Measurements from ENCODE around the gene SH2D5.

SH2D5 gene
- 0.17 to 0.87 (median 0.39) reads per million in 3 donors for total RNA-seq

- peak; percentile 53 to 59 (median 54) for DNase-seq
- Histone ChIP-seq H3K4me3 (ENCODE audit: insufficient read depth, low read depth, low read length, poor library complexity, severe bottlenecking) (peak within 1 kb of the TSS; percentile 53), H3K27ac (ENCODE audit: insufficient read depth, low read length, poor library complexity, severe bottlenecking) (no peak within 1 kb of the TSS), H3K36me3 (ENCODE audit: control insufficient read depth, insufficient read depth, low read length) (no peaks in the 10 kb centered on the region), H3K27me3 (replicated peaks; ENCODE audit: control insufficient read depth, insufficient read depth, low read length, poor library complexity, severe bottlenecking) (no peaks in the 10 kb centered on the region), H3K9me3 (ENCODE audit: control insufficient read depth, low read length) (no peaks in the 10 kb centered on the region), H3K4me1 (ENCODE audit: control insufficient read depth, insufficient read depth, low read length, poor library complexity, severe bottlenecking) (peaks cover 18% of the 10 kb centered on the region)
Measured at GRCh38 chr1:20732588-20733359, at the start of gene SH2D5. Gene SH2D5 (minus strand): TSS chr1:20732703. CDS start chr1:20728044, 4,659 bp downstream.

GRCh38 chr1:20775700-20776099, 43.2 kb upstream of the SH2D5 start:
- Histone ChIP-seq H3K27me3 (replicated peaks; ENCODE audit: control insufficient read depth, insufficient read depth, low read length, poor library complexity, severe bottlenecking) (no peaks in the 10 kb centered on the region), H3K27ac (ENCODE audit: insufficient read depth, low read length, poor library complexity, severe bottlenecking) (no peak overlapping the region), H3K4me1 (ENCODE audit: control insufficient read depth, insufficient read depth, low read length, poor library complexity, severe bottlenecking) (no peaks in the 10 kb centered on the region), H3K36me3 (ENCODE audit: control insufficient read depth, insufficient read depth, low read length) (peaks cover 74% of the 10 kb centered on the region), H3K9me3 (ENCODE audit: control insufficient read depth, low read length) (no peaks in the 10 kb centered on the region), H3K4me3 (ENCODE audit: insufficient read depth, low read depth, low read length, poor library complexity, severe bottlenecking) (no peak overlapping the region)
- DNase-seq, result no peak

- Histone ChIP-seq H3K27ac (ENCODE audit: insufficient read depth, low read length, poor library complexity, severe bottlenecking) (no peak overlapping the region), H3K4me1 (ENCODE audit: control insufficient read depth, insufficient read depth, low read length, poor library complexity, severe bottlenecking) (no peaks in the 10 kb centered on the region), H3K4me3 (ENCODE audit: insufficient read depth, low read depth, low read length, poor library complexity, severe bottlenecking) (no peak overlapping the region), H3K9me3 (ENCODE audit: control insufficient read depth, low read length) (no peaks in the 10 kb centered on the region), H3K27me3 (replicated peaks; ENCODE audit: control insufficient read depth, insufficient read depth, low read length, poor library complexity, severe bottlenecking) (no peaks in the 10 kb centered on the region), H3K36me3 (ENCODE audit: control insufficient read depth, insufficient read depth, low read length) (peaks cover 87% of the 10 kb centered on the region)
- DNase-seq, result no peak
Measured at GRCh38 chr1:20771780-20772179, 39.3 kb upstream of the SH2D5 start.

- Histone ChIP-seq H3K4me1 (ENCODE audit: control insufficient read depth, insufficient read depth, low read length, poor library complexity, severe bottlenecking) (no peaks in the 10 kb centered on the region), H3K36me3 (ENCODE audit: control insufficient read depth, insufficient read depth, low read length) (peaks cover 91% of the 10 kb centered on the region), H3K9me3 (ENCODE audit: control insufficient read depth, low read length) (no peaks in the 10 kb centered on the region), H3K4me3 (ENCODE audit: insufficient read depth, low read depth, low read length, poor library complexity, severe bottlenecking) (no peak overlapping the region), H3K27me3 (replicated peaks; ENCODE audit: control insufficient read depth, insufficient read depth, low read length, poor library complexity, severe bottlenecking) (no peaks in the 10 kb centered on the region), H3K27ac (ENCODE audit: insufficient read depth, low read length, poor library complexity, severe bottlenecking) (no peak overlapping the region)
- no peak for DNase-seq
Measured at GRCh38 chr1:20770314-20771087, 38.0 kb upstream of the SH2D5 start.

- peaks cover 96% of the 10 kb centered on the region for H3K36me3 ChIP-seq (ENCODE audit: control insufficient read depth, insufficient read depth, low read length)
- H3K27me3 ChIP-seq (replicated peaks; ENCODE audit: control insufficient read depth, insufficient read depth, low read length, poor library complexity, severe bottlenecking), result no peaks in the 10 kb centered on the region
- no peak overlapping the region for H3K4me3 ChIP-seq (ENCODE audit: insufficient read depth, low read depth, low read length, poor library complexity, severe bottlenecking)
- no peaks in the 10 kb centered on the region for H3K4me1 ChIP-seq (ENCODE audit: control insufficient read depth, insufficient read depth, low read length, poor library complexity, severe bottlenecking)
- no peaks in the 10 kb centered on the region for H3K9me3 ChIP-seq (ENCODE audit: control insufficient read depth, low read length)
- no peak for DNase-seq
- no peak overlapping the region for H3K27ac ChIP-seq (ENCODE audit: insufficient read depth, low read length, poor library complexity, severe bottlenecking)
Measured at GRCh38 chr1:20767271-20767670, 34.8 kb upstream of the SH2D5 start.

- Histone ChIP-seq H3K27me3 (replicated peaks; ENCODE audit: control insufficient read depth, insufficient read depth, low read length, poor library complexity, severe bottlenecking) (no peaks in the 10 kb centered on the region), H3K4me3 (ENCODE audit: insufficient read depth, low read depth, low read length, poor library complexity, severe bottlenecking) (no peak overlapping the region), H3K4me1 (ENCODE audit: control insufficient read depth, insufficient read depth, low read length, poor library complexity, severe bottlenecking) (no peaks in the 10 kb centered on the region), H3K27ac (ENCODE audit: insufficient read depth, low read length, poor library complexity, severe bottlenecking) (no peak overlapping the region), H3K9me3 (ENCODE audit: control insufficient read depth, low read length) (no peaks in the 10 kb centered on the region), H3K36me3 (ENCODE audit: control insufficient read depth, insufficient read depth, low read length) (peaks cover 90% of the 10 kb centered on the region)
- DNase-seq, result no peak
Measured at GRCh38 chr1:20763417-20763816, 30.9 kb upstream of the SH2D5 start.

GRCh38 chr1:20760322-20760721, 27.8 kb upstream of the SH2D5 start:
- Histone ChIP-seq H3K4me3 (ENCODE audit: insufficient read depth, low read depth, low read length, poor library complexity, severe bottlenecking) (no peak overlapping the region), H3K27me3 (replicated peaks; ENCODE audit: control insufficient read depth, insufficient read depth, low read length, poor library complexity, severe bottlenecking) (no peaks in the 10 kb centered on the region), H3K9me3 (ENCODE audit: control insufficient read depth, low read length) (no peaks in the 10 kb centered on the region), H3K27ac (ENCODE audit: insufficient read depth, low read length, poor library complexity, severe bottlenecking) (no peak overlapping the region), H3K36me3 (ENCODE audit: control insufficient read depth, insufficient read depth, low read length) (peaks cover 80% of the 10 kb centered on the region), H3K4me1 (ENCODE audit: control insufficient read depth, insufficient read depth, low read length, poor library complexity, severe bottlenecking) (no peaks in the 10 kb centered on the region)
- no peak for DNase-seq

GRCh38 chr1:20753589-20753988, 21.1 kb upstream of the SH2D5 start:
- Histone ChIP-seq H3K4me1 (ENCODE audit: control insufficient read depth, insufficient read depth, low read length, poor library complexity, severe bottlenecking) (no peaks in the 10 kb centered on the region), H3K9me3 (ENCODE audit: control insufficient read depth, low read length) (no peaks in the 10 kb centered on the region), H3K27ac (ENCODE audit: insufficient read depth, low read length, poor library complexity, severe bottlenecking) (no peak overlapping the region), H3K36me3 (ENCODE audit: control insufficient read depth, insufficient read depth, low read length) (peaks cover 56% of the 10 kb centered on the region), H3K27me3 (replicated peaks; ENCODE audit: control insufficient read depth, insufficient read depth, low read length, poor library complexity, severe bottlenecking) (no peaks in the 10 kb centered on the region), H3K4me3 (ENCODE audit: insufficient read depth, low read depth, low read length, poor library complexity, severe bottlenecking) (no peak overlapping the region)
- DNase-seq, result no peak

GRCh38 chr1:20751462-20751990, 19.0 kb upstream of the SH2D5 start:
- H3K27ac ChIP-seq (ENCODE audit: insufficient read depth, low read length, poor library complexity, severe bottlenecking), result no peak overlapping the region
- no peak for DNase-seq
- no peaks in the 10 kb centered on the region for H3K4me1 ChIP-seq (ENCODE audit: control insufficient read depth, insufficient read depth, low read length, poor library complexity, severe bottlenecking)
- no peak overlapping the region for H3K4me3 ChIP-seq (ENCODE audit: insufficient read depth, low read depth, low read length, poor library complexity, severe bottlenecking)
- H3K9me3 ChIP-seq (ENCODE audit: control insufficient read depth, low read length), result no peaks in the 10 kb centered on the region
- no peaks in the 10 kb centered on the region for H3K27me3 ChIP-seq (replicated peaks; ENCODE audit: control insufficient read depth, insufficient read depth, low read length, poor library complexity, severe bottlenecking)
- H3K36me3 ChIP-seq (ENCODE audit: control insufficient read depth, insufficient read depth, low read length), result peaks cover 60% of the 10 kb centered on the region

GRCh38 chr1:20742671-20743070, 10.2 kb upstream of the SH2D5 start:
- Histone ChIP-seq H3K27ac (ENCODE audit: insufficient read depth, low read length, poor library complexity, severe bottlenecking) (no peak overlapping the region), H3K4me1 (ENCODE audit: control insufficient read depth, insufficient read depth, low read length, poor library complexity, severe bottlenecking) (no peaks in the 10 kb centered on the region), H3K27me3 (replicated peaks; ENCODE audit: control insufficient read depth, insufficient read depth, low read length, poor library complexity, severe bottlenecking) (no peaks in the 10 kb centered on the region), H3K36me3 (ENCODE audit: control insufficient read depth, insufficient read depth, low read length) (peaks cover 60% of the 10 kb centered on the region), H3K4me3 (ENCODE audit: insufficient read depth, low read depth, low read length, poor library complexity, severe bottlenecking) (no peak overlapping the region), H3K9me3 (ENCODE audit: control insufficient read depth, low read length) (no peaks in the 10 kb centered on the region)
- no peak for DNase-seq

All from effector memory CD4-positive, alpha-beta T cell (primary cell).